Activated gamma-delta T cell treated with anti-CD3 and anti-CD28 coated beads, Interleukin-2, amount 50 U/mL, for 16 hours (primary cell): ENCODE results near the gene TMC4.
"Not testable (repeated sequence)": the region's sequence is repeated elsewhere in the genome, so short reads cannot be mapped to it uniquely, and the experiment has no call there.

Experiments used
- DNase-seq: peaks from one replicate; pipeline ENCODE4 v3.0.0-alpha.2; 2020; ENCODE audit warnings: low read depth

The TMC4 gene

GRCh38 chr19:54179262-54179852 is 6.4 kb upstream of the TMC4 start:
- DNase-seq: no peak

GRCh38 chr19:54178581-54179261 is 5.8 kb upstream of the TMC4 start:
- no peak for DNase-seq

- no peak for DNase-seq
Measured at GRCh38 chr19:54173951-54174834, 1.2 kb upstream of the TMC4 start.

GRCh38 chr19:54173359-54173699 is 369 bp upstream of the TMC4 start:
- DNase-seq: no peak

GRCh38 chr19:54171736-54172431 is 1.1 kb downstream of the TMC4 start:
- not testable (repeated sequence) for DNase-seq

- DNase-seq: no peak
Measured at GRCh38 chr19:54169149-54169740, 3.7 kb downstream of the TMC4 start.

GRCh38 chr19:54168174-54168917 is 4.6 kb downstream of the TMC4 start:
- peak; percentile 88 for DNase-seq

GRCh38 chr19:54165222-54165621 is 7.7 kb downstream of the TMC4 start:
- no peak for DNase-seq

- DNase-seq: peak; percentile 22
Measured at GRCh38 chr19:54164369-54165068, 8.4 kb downstream of the TMC4 start.

- DNase-seq: no peak
Measured at GRCh38 chr19:54162884-54163283, 10.1 kb downstream of the TMC4 start.

GRCh38 chr19:54162241-54162805 is 10.6 kb downstream of the TMC4 start:
- DNase-seq: peak; percentile 72

- no peak for DNase-seq
Measured at GRCh38 chr19:54160854-54161253, 12.1 kb downstream of the TMC4 start.

- DNase-seq: no peak
Measured at GRCh38 chr19:54160182-54160811, 12.7 kb downstream of the TMC4 start.

GRCh38 chr19:54159352-54160181 is 13.4 kb downstream of the TMC4 start, which contains the start of gene LENG1:
TSS of gene LENG1 (minus strand) at chr19:54159721. CDS start at chr19:54159695, 26 bp downstream.
- DNase-seq: peak; percentile 99

- DNase-seq: no peak
Measured at GRCh38 chr19:54158812-54159351, 14.1 kb downstream of the TMC4 start.

GRCh38 chr19:54156953-54157352 is 16.0 kb downstream of the TMC4 start:
- no peak for DNase-seq

GRCh38 chr19:54156490-54156889 is 16.5 kb downstream of the TMC4 start:
- DNase-seq: no peak

GRCh38 chr19:54155694-54156093 is 17.3 kb downstream of the TMC4 start:
- DNase-seq: no peak
